Measurements from ENCODE around the gene GRK4. TPM values are rescaled to one million over a fixed set of nuclear protein-coding genes. Genes with fewer than 3 reads are reported as not detected.

The GRK4 gene
- total RNA-seq, 3 donors from 2014 or later: 0.87 to 8.9 (median 3.9) TPM

DNA sequence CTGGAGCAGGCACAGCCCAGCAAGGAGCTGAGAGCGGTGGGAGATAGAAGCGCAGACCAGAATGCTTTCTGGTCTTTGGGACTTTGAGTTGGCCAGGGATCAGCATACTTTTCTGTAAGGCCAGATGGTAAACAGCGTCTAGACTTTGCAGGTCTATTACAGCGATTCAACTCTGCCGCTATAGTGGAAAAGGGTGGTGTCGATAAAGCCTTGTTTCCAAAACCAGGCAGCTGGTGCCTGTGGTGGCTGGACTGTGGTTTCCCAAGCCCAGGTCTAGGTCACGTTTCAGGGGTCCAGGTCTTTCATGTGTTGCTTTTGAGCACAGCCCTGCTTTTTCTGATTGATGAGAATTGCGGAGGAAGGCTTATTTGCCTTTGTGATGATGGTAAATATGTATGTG is 70.9 kb downstream of the GRK4 start:
- intact Hi-C loops (cut with DNase I, micrococcal nuclease): no loop called here
- Histone ChIP-seq H3K36me3 (ENCODE audit: low read depth) (no peaks in the 10 kb centered on the region), H3K4me3 (no peak overlapping the region), H3K4me1 (ENCODE audit: low read depth) (peaks cover 8% of the 10 kb centered on the region), H3K9me3 (no peaks in the 10 kb centered on the region)
- DNase-seq (no peak), ATAC-seq (no peak)
- TF ChIP-seq, protein P1, sequence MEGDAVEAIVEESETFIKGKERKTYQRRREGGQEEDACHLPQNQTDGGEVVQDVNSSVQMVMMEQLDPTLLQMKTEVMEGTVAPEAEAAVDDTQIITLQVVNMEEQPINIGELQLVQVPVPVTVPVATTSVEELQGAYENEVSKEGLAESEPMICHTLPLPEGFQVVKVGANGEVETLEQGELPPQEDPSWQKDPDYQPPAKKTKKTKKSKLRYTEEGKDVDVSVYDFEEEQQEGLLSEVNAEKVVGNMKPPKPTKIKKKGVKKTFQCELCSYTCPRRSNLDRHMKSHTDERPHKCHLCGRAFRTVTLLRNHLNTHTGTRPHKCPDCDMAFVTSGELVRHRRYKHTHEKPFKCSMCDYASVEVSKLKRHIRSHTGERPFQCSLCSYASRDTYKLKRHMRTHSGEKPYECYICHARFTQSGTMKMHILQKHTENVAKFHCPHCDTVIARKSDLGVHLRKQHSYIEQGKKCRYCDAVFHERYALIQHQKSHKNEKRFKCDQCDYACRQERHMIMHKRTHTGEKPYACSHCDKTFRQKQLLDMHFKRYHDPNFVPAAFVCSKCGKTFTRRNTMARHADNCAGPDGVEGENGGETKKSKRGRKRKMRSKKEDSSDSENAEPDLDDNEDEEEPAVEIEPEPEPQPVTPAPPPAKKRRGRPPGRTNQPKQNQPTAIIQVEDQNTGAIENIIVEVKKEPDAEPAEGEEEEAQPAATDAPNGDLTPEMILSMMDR (IDR thresholded peaks at IDR 0.05): no peak

DNA sequence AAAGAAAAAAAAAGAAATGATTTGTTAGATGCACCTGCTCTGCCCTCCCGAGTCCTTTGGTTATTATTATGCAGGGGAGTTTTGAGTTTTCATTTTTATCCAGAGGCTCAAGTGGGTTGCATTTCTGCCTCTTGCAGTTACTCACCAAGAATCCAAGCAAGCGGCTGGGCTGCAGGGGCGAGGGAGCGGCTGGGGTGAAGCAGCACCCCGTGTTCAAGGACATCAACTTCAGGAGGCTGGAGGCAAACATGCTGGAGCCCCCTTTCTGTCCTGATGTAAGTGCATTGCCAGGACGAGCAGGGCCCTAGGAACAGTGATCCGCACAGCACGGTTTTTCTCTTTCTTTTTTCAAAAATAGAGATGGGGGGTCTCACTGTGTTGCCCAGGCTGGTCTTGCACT is 71.9 kb downstream of the GRK4 start:
- H3K4me1 ChIP-seq (ENCODE audit: low read depth): peaks cover 8% of the 10 kb centered on the region
- H3K4me3 ChIP-seq: no peak overlapping the region
- H3K36me3 ChIP-seq (ENCODE audit: low read depth): no peaks in the 10 kb centered on the region
- TF ChIP-seq, protein P1 (IDR thresholded peaks at IDR 0.05): no peak
- no peak for ATAC-seq
- no peaks in the 10 kb centered on the region for H3K9me3 ChIP-seq
- no peak for DNase-seq
- intact Hi-C loops (cut with DNase I, micrococcal nuclease): no loop called here

DNA sequence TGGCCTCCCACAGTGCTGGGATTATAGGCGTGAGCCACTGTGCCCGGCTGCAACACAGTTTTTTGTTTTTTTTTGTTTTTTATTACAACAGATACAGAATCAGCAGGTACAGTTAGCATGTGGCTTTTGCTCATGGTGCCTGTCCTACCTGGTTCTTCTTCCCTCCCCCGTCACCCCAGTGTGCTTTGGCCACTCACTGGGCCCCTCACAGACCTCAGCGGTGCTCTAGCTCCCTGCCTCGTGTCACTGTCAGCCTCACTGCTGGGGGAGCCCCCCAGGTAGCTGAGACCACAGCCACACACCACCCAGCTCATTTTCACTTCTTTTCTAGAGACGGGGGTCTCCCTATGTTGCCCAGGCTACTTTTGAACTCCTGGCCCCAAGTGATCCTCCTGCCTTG is 72.3 kb downstream of the GRK4 start:
- Histone ChIP-seq H3K36me3 (ENCODE audit: low read depth) (no peaks in the 10 kb centered on the region), H3K9me3 (no peaks in the 10 kb centered on the region), H3K4me3 (no peak overlapping the region), H3K4me1 (ENCODE audit: low read depth) (peaks cover 8% of the 10 kb centered on the region)
- no peak for DNase-seq
- TF ChIP-seq, protein P1 (IDR thresholded peaks at IDR 0.05): no peak
- no peak for ATAC-seq
- intact Hi-C loops (cut with DNase I, micrococcal nuclease): no loop called here

DNA sequence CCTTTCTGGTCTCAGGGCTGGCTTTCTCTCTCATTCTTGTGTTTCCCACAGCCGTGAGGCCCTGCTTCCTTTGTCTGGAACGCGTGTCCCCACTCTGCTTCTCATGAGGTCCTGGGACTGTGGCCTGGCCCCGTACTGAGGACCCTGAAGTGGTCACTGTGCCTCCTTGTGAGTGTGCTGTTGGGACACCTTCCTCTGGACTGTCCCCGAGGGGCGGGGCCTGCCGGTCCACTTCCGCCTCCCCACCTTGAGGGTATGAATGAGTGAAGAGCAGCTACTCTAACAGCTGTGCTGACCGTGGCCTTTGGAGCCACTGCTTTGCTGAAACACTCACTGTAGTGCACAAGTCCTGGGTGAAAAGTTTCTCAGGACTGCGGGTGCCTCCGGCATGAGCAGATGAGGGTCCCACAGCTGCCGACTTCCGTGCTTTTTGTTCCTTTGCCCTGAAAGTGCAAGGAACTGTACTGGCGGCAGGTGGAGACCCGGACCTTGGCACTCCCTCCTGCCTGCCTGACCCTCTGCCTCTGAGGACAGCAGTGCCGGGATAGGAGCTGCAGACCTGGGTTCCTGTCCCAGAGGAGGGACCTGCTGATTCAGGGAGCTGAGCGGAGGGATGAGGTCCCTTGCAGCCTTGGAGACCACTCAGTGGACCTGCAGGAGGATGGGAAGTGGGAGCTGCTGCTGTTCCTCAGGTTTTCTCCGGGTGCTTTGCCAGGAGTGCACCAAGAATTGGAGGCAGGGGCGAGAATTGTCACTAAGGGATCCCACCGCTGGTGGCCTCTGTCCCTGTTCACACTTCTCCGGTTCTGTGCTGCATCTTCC is 73.0 kb downstream of the GRK4 start:
- DNase-seq (no peak), ATAC-seq (no peak)
- H3K4me3 ChIP-seq: no peak overlapping the region
- no peaks in the 10 kb centered on the region for H3K36me3 ChIP-seq (ENCODE audit: low read depth)
- H3K9me3 ChIP-seq: no peaks in the 10 kb centered on the region
- H3K4me1 ChIP-seq (ENCODE audit: low read depth): peaks cover 8% of the 10 kb centered on the region
- TF ChIP-seq, protein P1 (IDR thresholded peaks at IDR 0.05): no peak
- intact Hi-C loops (cut with DNase I, micrococcal nuclease): no loop called here

DNA sequence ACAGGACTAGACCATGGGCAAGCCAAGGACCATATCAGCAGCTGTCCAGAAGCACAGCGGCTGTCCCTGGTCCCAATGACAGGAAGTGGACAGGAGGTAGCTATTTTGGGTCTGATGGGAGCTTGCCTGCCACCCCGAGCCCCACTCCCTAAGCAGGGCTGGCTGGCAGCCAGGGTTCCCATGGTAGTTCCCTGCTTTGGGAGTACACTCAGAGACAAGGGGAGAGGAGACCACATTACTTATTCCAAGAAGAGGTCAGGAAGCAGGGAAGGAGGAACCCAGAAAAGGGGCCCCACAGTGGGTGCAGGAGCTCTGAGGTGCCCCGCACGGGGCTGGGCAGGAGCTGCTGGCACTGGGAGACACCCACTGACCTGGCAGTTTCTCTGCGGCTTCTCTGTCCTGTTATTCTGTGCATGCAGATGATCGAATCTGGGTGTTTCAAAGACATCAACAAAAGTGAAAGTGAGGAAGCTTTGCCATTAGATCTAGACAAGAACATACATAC is 74.6 kb downstream of the GRK4 start:
- DNase-seq (peak in 1 of 3 donors; percentile 47), ATAC-seq (no peak)
- TF ChIP-seq, protein P1 (IDR thresholded peaks at IDR 0.05): no peak
- H3K9me3 ChIP-seq: no peaks in the 10 kb centered on the region
- peaks cover 8% of the 10 kb centered on the region for H3K4me1 ChIP-seq (ENCODE audit: low read depth)
- no peak overlapping the region for H3K4me3 ChIP-seq
- no peaks in the 10 kb centered on the region for H3K36me3 ChIP-seq (ENCODE audit: low read depth)
- intact Hi-C loops (cut with DNase I, micrococcal nuclease): no loop called here
